H7 (cell line): Measurements from ENCODE around the gene CLTCL1. TPM values are rescaled to one million over a fixed set of nuclear protein-coding genes. Genes with fewer than 3 reads are reported as not detected.
"Not testable (repeated sequence)": the region's sequence is repeated elsewhere in the genome, so short reads cannot be mapped to it uniquely, and the experiment has no call there.

Source experiments
- DNase-seq: peaks from one replicate; pipeline ENCODE4 v3.0.0; 2012
- H3K27me3 ChIP-seq: 2 replicates; pipeline ENCODE4 v1.6.0; 2011; ENCODE audit warnings: mild to moderate bottlenecking, low read length; ENCODE audit not compliant: control insufficient read depth, insufficient read depth
- H3K36me3 ChIP-seq: replicated peaks from 2 replicates; pipeline ENCODE4 v1.5.1; 2011; ENCODE audit warnings: low read length; ENCODE audit not compliant: control insufficient read depth, insufficient read depth
- H3K4me3 ChIP-seq: 2 replicates; pipeline ENCODE4 v1.5.1; 2011; ENCODE audit warnings: low read depth, mild to moderate bottlenecking, control low read depth, low read length, moderate library complexity; ENCODE audit not compliant: insufficient read depth
- total RNA-seq: library from RNA; depleted of rRNA; stranded (reverse); fragments of >200 nt; shearing (Covaris generic); gene quantifications from 2 replicates; pipeline ENCODE4 v1.2.3, GENCODE V29; 2014

Gene CLTCL1
- total RNA-seq, 1 experiment from 2014 or later = 10.3 TPM

DNA sequence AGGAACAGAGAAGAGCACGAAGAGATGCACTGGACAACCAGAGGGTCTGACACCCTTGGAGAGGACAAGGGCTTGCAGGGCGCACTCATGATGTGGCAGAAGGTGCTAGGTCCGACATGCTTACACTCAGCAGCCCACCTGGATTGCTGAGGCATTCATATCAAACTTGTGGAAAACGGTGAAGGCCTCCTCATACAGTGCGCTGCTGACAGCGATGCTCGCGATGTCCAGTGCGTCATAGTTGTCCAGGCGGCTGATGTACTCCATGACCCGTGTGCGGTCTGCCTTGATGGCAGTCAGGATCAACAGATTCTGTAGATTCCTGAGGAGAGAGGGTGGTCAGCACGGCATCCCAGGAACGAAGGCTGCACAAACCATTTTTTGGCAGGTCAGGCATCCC lies 81.3 kb downstream of the CLTCL1 start:
- DNase-seq = no peak
- no peaks in the 10 kb centered on the region for H3K27me3 ChIP-seq
- peaks cover 9% of the 10 kb centered on the region for H3K36me3 ChIP-seq
- H3K4me3 ChIP-seq = no peak overlapping the region

GRCh38 chr22:19208287-19208847 lies 83.2 kb downstream of the CLTCL1 start:
- Histone ChIP-seq H3K36me3 (peaks cover 9% of the 10 kb centered on the region), H3K27me3 (no peaks in the 10 kb centered on the region), H3K4me3 (no peak overlapping the region)
- DNase-seq = no peak

DNA sequence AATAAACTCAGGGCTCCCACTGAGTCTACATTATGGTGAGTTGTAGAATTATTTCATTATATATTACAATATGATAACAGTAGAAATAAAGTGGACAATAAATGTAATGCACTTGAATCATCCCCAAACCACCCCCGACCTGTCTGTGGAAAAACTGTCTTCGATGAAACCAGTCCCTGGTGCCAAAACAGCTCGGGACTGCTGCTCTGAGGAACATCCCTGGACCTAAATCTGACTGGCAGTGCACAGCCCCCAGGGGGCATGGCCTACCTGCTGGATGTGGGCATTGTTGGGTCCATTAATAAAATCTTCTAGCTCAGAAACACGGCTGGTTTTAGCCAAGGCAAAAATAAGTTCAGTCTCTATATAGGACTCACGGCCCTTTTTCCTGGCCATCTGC lies 83.6 kb downstream of the CLTCL1 start:
- Histone ChIP-seq H3K36me3 (peaks cover 9% of the 10 kb centered on the region), H3K4me3 (no peak overlapping the region), H3K27me3 (no peaks in the 10 kb centered on the region)
- no peak for DNase-seq

DNA sequence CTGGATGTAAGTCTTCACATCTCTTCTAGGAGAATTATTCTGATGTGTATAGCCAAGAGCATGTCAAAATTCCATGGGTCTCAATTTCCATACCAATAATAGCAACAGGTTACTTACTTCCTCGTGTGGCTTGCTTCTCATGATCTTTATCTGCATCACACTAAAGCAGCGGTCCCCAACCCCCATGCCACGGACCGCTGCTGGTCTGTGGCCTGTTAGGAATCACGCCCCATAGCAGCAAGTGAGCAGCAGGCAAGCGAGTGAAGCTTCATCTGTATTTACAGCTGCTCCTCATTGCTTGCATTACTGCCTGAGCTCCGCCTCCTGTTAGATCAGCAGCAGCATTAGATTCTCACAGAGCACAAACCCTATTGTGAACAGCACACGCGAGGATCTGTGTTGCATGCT lies 84.1 kb downstream of the CLTCL1 start:
- DNase-seq = no peak
- Histone ChIP-seq H3K4me3 (no peak overlapping the region), H3K27me3 (no peaks in the 10 kb centered on the region), H3K36me3 (peaks cover 9% of the 10 kb centered on the region)

DNA sequence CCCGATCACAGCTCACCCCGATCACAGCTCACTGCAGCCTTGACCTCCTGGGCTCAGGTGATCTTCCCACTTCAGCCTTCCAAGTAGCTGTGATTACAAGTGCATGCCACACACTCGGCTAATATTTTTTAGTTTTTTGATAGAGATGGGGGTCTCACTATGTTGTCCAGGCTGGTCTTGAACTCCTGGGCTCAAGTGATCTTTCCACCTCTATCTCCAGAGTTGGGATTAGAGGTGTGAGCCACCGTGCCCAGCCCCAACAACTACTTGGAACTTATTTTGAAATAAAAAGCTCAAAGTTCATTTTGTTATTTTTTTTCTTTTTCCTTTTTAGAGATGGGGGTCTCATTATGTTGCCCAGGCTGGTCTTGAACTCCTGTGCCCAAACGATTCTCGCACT lies 85.2 kb downstream of the CLTCL1 start:
- Histone ChIP-seq H3K27me3 (no peaks in the 10 kb centered on the region), H3K4me3 (no peak overlapping the region), H3K36me3 (peaks cover 9% of the 10 kb centered on the region)
- no peak for DNase-seq

- no peak for DNase-seq
These were observed 86.9 kb downstream of the CLTCL1 start for GRCh38 chr22:19204640-19205039.

DNA sequence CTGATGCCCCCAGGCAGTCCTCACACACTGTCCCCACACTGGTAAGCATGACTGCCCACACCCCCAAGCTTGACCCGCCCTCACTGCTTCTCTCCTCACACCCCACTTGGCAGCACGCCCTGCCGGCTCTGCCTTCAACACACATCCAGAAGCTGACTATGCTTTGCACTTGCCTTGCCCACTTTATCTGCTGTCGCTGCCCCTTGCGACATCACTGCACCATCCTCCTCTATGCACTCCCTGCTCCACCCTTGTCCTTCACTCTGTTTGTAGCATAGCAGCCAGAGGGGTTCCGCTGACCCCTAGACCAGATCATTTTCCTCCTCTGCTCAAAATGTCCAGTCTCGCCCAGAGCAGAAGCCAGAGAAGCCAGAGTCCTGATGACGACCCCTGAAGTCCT lies 87.7 kb downstream of the CLTCL1 start:
- no peak for DNase-seq
- no peak overlapping the region for H3K4me3 ChIP-seq
- no peaks in the 10 kb centered on the region for H3K27me3 ChIP-seq
- H3K36me3 ChIP-seq = peaks cover 6% of the 10 kb centered on the region

More at GRCh38 chr22:19204640-19205039, 86.9 kb downstream of the CLTCL1 start:
- peaks cover 7% of the 10 kb centered on the region for H3K36me3 ChIP-seq
- no peaks in the 10 kb centered on the region for H3K27me3 ChIP-seq
- no peak overlapping the region for H3K4me3 ChIP-seq

DNA sequence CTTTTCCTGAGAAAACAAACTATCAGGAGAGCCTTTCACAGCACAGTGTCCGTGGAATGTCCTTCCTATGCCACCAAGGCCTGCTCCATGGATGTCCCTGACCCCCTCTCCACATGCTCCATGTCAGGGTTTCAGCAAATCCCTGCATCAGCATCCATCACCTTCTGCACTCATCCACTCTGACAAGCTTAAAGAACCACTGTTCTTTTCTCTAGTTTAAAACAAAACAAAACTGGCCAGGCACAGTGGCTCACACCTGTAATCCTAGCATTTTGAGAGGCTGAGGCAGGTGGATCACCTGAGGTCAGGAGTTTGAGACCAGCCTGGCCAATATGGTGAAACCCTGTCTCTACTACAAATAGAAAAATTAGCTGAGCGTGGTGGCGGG lies 88.7 kb downstream of the CLTCL1 start:
- not testable (repeated sequence) for H3K36me3 ChIP-seq, DNase-seq, H3K4me3 ChIP-seq, H3K27me3 ChIP-seq

DNA sequence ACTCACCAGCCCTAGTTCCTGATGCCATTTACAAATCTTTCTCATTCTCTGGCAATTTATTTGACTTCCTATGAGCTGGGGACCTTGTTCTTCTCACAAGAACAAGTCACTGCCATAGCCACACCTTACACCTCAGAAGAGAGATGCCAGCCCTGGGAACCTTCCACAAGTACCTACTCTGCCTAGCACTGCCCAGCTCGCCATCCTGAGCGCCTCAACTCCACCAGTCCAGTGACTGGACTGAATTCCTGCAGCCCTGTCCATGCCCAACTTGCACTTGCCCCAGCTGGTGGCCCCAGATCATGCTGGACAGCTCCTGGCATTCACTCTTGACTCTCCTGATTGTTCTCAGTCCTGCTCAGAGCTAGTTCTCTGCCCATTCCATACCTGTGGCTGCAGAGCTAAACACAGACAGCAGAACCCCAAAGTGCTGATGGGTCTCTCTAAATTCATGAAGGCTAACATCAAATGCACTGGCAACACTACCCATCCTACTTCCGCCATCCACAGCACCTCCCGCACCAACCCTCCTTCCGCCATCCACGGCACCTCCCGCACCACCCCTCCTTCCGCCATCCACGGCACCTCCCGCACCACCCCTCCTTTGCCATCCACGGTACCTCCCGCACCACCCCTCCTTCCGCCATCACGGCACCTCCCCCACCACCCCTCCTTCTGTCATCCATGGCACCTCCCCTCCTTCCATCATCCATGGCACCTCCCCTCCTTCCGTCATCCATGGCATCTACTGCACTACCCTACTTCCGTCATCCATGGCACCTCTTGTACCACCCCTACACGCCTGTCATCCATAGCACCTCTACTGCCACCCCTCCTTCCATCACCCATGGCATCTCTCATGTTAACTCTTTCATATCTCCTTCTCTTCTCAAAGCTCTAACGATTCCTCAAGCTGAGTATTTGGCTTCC lies 89.4 kb downstream of the CLTCL1 start:
- Histone ChIP-seq H3K4me3 (no peak overlapping the region), H3K36me3 (peaks cover 2% of the 10 kb centered on the region; the same call in 1 of the 2 replicates), H3K27me3 (no peaks in the 10 kb centered on the region)
- peak; percentile 53 for DNase-seq

DNA sequence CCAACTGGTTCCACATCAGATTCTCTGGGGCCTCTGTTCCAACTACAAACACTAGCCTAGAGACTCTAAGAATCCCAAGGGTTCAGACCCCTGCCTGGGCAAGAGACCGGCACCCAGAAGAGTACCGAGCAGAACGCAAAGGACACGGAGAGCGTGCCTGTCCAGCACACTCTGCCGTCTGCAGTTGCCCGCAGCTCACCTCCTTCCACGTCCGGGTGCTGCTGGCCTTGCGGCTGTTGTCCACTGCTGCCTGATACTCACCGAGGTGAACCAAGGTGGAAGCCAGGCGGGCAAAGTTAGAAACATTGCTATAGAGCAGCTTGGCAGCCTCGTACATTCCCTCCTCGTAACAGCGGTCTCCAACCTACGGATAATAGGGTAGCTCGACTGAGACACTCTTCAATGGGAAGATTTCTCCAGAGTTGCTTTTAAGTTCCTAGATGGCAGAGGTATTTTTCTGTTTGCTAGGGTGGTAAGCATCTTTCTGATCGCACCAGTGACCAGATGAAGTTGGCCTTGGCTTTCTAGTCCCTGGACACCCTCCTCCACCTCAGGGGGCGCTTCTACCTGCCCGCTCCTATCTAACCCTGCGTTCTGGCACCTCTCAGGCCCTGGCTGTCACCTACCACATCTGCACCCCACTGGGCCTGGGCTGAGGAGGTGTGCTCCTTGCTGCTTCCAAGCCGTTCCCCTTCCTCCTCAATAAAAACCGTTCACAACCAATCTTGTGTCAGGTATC lies 90.2 kb downstream of the CLTCL1 start:
- H3K27me3 ChIP-seq = no peaks in the 10 kb centered on the region
- H3K4me3 ChIP-seq = no peak overlapping the region
- peak; percentile 45 for DNase-seq
- H3K36me3 ChIP-seq = peaks cover 2% of the 10 kb centered on the region; the same call in 1 of the 2 replicates

GRCh38 chr22:19199479-19199878 lies 92.0 kb downstream of the CLTCL1 start:
- Histone ChIP-seq H3K36me3 (peaks cover 2% of the 10 kb centered on the region; the same call in 1 of the 2 replicates), H3K27me3 (no peaks in the 10 kb centered on the region), H3K4me3 (no peak overlapping the region)
- no peak for DNase-seq

DNA sequence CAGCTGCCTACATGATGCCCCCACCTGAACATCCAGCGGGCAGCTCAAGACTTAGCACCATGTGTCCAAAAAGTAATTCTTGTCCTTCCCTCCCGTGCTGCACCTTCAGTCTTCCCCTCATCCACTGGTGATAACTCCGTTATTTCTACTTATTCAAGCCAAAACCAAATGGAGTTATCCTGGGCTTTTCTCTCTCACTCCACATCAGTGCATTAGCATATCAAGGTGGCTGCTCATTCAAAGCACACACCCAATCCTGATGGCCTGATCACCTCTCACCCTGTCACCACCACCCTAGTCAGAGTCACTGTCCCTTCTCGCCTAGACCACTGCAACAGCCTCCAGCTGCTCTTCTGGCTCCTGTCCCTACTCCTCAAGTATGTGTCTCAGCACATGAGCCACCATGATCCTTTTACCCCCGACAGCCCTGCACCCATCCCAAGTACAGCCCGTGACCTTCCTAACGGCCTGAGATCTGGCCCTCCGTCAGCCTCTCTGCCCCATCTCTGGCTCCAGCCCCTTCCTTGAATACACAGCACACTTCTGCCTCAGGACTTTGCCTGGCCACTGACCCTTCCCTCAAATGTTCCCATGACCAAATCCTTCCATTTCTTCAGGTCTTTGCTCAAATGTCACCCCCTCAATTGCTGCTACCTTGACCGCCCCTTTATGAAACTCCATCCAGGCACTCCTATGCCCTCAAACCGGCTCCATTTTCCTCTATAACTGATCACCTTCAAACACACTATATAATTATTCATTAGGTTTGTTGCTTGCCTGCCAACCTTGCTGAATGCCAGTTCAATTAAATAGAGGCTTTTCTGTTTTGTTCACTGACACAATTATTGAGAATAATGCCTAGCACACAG lies 93.3 kb downstream of the CLTCL1 start:
- H3K4me3 ChIP-seq = no peak overlapping the region
- DNase-seq = no peak
- no peaks in the 10 kb centered on the region for H3K27me3 ChIP-seq
- peaks cover 2% of the 10 kb centered on the region; the same call in 1 of the 2 replicates for H3K36me3 ChIP-seq

GRCh38 chr22:19196841-19197612 lies 94.5 kb downstream of the CLTCL1 start:
- Histone ChIP-seq H3K4me3 (no peak overlapping the region), H3K36me3 (peaks cover 2% of the 10 kb centered on the region; the same call in 1 of the 2 replicates), H3K27me3 (no peaks in the 10 kb centered on the region)
- no peak for DNase-seq
